ENCODE data around the gene NEDD4L. TPM values are rescaled to one million over a fixed set of nuclear protein-coding genes. Genes with fewer than 3 reads are reported as not detected.

NEDD4L gene
- total and polyA plus RNA-seq, 10 of the 15 experiments (the other 5 are each of a cell fraction or from before 2014, with no cell fraction given), result 7.4 to 24.0 (median 17.7) TPM

- FAIRE-seq (peak; percentile 18), ATAC-seq (no peak), DNase-seq (ENCODE audit: low read depth, low spot score) (no peak)
- WGBS (ENCODE audit: insufficient coverage, insufficient replicate concordance, low lambda C conversion rate, missing lambda C conversion rate), result 87% methylated on average over 6 of the region's 6 CpGs
- no peak overlapping the region for H3K27ac ChIP-seq (ENCODE audit: control insufficient read depth, insufficient read depth)
- SMC1A ChIA-PET (ENCODE audit: uncharacterized antibody, unreplicated experiment), result interaction anchor here (1.3 to 2.3 kb wide), 4 partner anchors 10 to 45 kb away, joined by 3 to 9 read pairs (median 6); no protein-coding TSS in a partner anchor
- no peak overlapping the region for H2AFZ ChIP-seq (ENCODE audit: control insufficient read depth, low read depth, low read length)
- BruUV-seq (replicated peaks), result no TSS peak
- H4K20me1 ChIP-seq (ENCODE audit: control insufficient read depth, insufficient read depth), result no peaks in the 10 kb centered on the region
- intact Hi-C loops (cut with micrococcal nuclease; ENCODE audit: unreplicated experiment), result no loop called here
- H3K4me2 ChIP-seq (ENCODE audit: control insufficient read depth, insufficient read depth), result no peak overlapping the region
- no peaks in the 10 kb centered on the region for H3K9me3 ChIP-seq (replicated peaks; ENCODE audit: control insufficient read depth, insufficient read depth, low read length)
- no peaks in the 10 kb centered on the region for H3K36me3 ChIP-seq (ENCODE audit: control insufficient read depth in 2 of 2, insufficient read depth in 2 of 2, low read length in 1 of 2)
- RAD21 ChIA-PET (ENCODE audit: unreplicated experiment), result interaction anchor here (0.7 to 1.4 kb wide), 5 partner anchors 13 to 99 kb away, joined by 3 to 4 read pairs (median 3); no protein-coding TSS in a partner anchor
- TF ChIP-seq NFYA (IDR thresholded peaks at IDR 0.05; ENCODE audit: borderline replicate concordance, low read depth, low read length) (no peak), STAT1 (conservative IDR thresholded peaks at IDR 0.05) (no peak), EP300 (IDR thresholded peaks at IDR 0.05; ENCODE audit: borderline replicate concordance in 1 of 2, control insufficient read depth in 1 of 2, low read depth in 2 of 2, low read length in 2 of 2) (no peak), ATF3 (IDR thresholded peaks at IDR 0.05; ENCODE audit: borderline replicate concordance, extremely low read depth, low read depth, low read length) (no peak), PAX8 (IDR thresholded peaks at IDR 0.05) (no peak), SMC3 (IDR thresholded peaks at IDR 0.05; ENCODE audit: borderline replicate concordance, low read length) (no peak), NBN (IDR thresholded peaks at IDR 0.05) (no peak), HCFC1 (IDR thresholded peaks at IDR 0.05; ENCODE audit: low read length) (no peak), BMI1 (IDR thresholded peaks at IDR 0.05; ENCODE audit: borderline replicate concordance) (no peak), REST (IDR thresholded peaks at IDR 0.05; ENCODE audit: low read depth, low read length) (no peak), MYB (IDR thresholded peaks at IDR 0.05; ENCODE audit: borderline replicate concordance, low read depth, low read length) (no peak), HSF1 (IDR thresholded peaks at IDR 0.05; ENCODE audit: low read depth, low read length) (no peak), RAD21 (IDR thresholded peaks at IDR 0.05; ENCODE audit: insufficient read depth, low read depth, low read length) (no peak), ZBTB4 (CRISPR knock-in tag; IDR thresholded peaks at IDR 0.05) (no peak)
- H3K4me1 ChIP-seq (ENCODE audit: control insufficient read depth, insufficient read depth, low read length), result peaks cover 4% of the 10 kb centered on the region; the same call in 1 of the 2 replicates
- H3K27me3 ChIP-seq (replicated peaks in 1 of 2; ENCODE audit: control insufficient read depth in 2 of 2, insufficient read depth in 2 of 2, low read length in 1 of 2), result no peaks in the 10 kb centered on the region
- no peak overlapping the region for H3K9ac ChIP-seq (ENCODE audit: control insufficient read depth, insufficient read depth, low read length)
- in situ Hi-C loops (cut with MboI), result no loop called here
- POLR2A ChIA-PET, result interaction anchor here (0.7 to 0.9 kb wide), 2 partner anchors 66 to 362 kb away, joined by 3 read pairs; no protein-coding TSS in a partner anchor
- H3K79me2 ChIP-seq (ENCODE audit: control insufficient read depth, insufficient read depth, low read length), result no peaks in the 10 kb centered on the region
- CTCF ChIA-PET, result interaction anchor here (1.0 to 2.1 kb wide), 6 partner anchors 9 to 136 kb away, joined by 3 to 6 read pairs (median 4); no protein-coding TSS in a partner anchor
- H3K4me3 ChIP-seq, result no peak overlapping the region
Observed at GRCh38 chr18:58272209-58272608, 228.2 kb downstream of the NEDD4L start.
